ENCODE results near the gene SFI1.

DNA sequence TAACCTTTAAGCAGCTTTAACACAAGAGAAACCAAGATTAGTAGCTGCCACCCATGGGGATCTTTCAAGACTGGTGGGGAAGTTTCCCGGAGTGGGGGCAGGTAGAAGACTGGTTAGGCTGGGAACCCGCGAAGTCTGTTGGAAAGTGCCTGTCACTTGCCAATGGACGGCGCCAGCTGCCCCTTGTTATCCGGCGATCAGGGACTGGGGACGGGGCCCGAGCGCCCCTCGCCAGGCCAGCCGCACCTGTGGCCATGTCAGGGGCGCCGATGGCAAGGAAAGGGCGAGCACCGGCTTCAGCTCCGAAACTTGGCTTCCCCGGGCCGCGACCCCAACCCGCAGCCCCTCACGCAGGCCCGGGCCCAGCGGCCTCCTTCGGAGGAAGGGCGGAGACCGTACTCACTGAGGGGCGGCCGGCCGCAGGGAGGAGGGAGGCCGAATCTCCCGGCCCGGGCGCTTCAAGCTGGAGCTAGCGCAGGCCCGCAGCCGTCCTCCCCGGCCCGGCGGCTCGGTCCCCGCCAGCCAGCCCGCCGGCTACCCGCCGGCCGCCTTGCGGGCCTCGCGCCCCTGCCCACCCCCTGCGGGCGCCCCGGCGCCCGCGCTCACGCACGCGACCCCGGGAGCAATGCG is 7.2 kb upstream of the SFI1 start:
- TF ChIP-seq, protein P1, sequence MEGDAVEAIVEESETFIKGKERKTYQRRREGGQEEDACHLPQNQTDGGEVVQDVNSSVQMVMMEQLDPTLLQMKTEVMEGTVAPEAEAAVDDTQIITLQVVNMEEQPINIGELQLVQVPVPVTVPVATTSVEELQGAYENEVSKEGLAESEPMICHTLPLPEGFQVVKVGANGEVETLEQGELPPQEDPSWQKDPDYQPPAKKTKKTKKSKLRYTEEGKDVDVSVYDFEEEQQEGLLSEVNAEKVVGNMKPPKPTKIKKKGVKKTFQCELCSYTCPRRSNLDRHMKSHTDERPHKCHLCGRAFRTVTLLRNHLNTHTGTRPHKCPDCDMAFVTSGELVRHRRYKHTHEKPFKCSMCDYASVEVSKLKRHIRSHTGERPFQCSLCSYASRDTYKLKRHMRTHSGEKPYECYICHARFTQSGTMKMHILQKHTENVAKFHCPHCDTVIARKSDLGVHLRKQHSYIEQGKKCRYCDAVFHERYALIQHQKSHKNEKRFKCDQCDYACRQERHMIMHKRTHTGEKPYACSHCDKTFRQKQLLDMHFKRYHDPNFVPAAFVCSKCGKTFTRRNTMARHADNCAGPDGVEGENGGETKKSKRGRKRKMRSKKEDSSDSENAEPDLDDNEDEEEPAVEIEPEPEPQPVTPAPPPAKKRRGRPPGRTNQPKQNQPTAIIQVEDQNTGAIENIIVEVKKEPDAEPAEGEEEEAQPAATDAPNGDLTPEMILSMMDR (IDR thresholded peaks at IDR 0.05; ENCODE audit: borderline replicate concordance, extremely low read depth, low read length, poor library complexity, severe bottlenecking), result no peak
- no peak for TF ChIP-seq EZH2 (IDR thresholded peaks at IDR 0.05; ENCODE audit: borderline replicate concordance, low read depth, low read length, severe bottlenecking)

Data from DND-41 (cell line).